HG02642 (cell line): ENCODE measurements around the gene TRAPPC3L.

ENCODE experiments used
- ATAC-seq: cut with Tn5 transposase; IDR thresholded peaks from one replicate; pipeline ENCODE4 v1.9.1; 2021; ENCODE audit warnings: mild to moderate bottlenecking; ENCODE audit not compliant: unreplicated experiment, poor library complexity

TRAPPC3L gene

DNA sequence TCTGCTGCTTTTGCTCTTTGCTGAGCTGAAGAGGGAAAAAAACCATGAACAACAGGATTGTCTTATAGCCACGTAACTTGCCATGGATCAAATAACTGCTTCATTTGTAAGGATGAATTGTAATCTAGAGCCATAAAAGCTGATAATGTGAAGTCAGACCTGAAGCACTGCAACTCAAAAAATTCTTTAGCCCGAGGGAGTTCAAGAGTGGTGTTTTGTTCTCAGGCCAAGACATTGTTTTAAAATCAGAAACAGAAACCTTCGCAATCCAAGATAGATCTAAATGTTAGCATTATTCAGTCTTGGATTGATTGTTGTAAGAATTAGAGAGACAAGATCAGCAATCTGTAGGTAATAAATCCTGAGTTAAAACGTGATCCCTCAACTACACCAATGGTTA lies at the start of gene TRAPPC3L:
TSS of gene TRAPPC3L (minus strand) at position 34 of the 400 bp plus-strand sequence. CDS start 170 bp downstream, outside the sequence.
- no peak for ATAC-seq

- no peak for ATAC-seq
Measured at GRCh38 chr6:116595247-116595646, 49.8 kb upstream of the TRAPPC3L start.

DNA sequence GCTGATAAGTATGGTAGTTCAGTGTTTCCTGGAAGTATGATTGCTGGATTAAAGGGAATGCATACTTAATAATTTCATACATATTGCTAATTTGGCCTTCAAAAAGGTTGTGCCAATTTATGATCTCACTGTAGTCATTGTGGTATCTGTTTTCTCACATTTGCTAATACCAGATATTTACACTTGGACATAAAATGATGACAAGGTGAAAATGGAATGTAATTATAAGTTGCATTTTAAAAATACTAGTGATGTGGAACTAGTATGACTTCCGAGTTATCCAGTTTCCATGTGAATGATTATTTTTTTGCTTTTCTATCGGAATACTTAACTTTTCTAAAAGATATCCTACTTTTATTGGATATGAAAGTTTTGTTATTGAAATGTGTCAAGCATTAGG lies 41.3 kb upstream of the TRAPPC3L start:
- ATAC-seq, result no peak

DNA sequence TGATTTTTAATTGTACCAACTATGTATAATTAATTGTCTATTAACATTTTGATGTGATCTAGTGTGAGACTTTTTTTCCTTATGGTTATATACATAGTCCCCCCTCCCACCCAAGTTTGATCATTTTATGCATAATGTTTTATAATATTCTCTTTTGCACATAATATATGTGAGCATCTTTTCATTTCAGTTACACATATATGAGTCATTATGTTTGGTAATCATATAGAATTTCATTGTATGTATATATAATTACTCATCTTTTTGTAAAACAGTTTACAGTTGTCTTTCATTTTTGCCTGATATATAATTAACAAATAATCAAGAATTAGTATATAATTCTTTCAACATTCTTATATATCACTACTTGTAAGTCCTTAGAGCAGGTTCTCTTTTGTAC lies 40.8 kb upstream of the TRAPPC3L start:
- ATAC-seq, result no peak

- no peak for ATAC-seq
Measured at GRCh38 chr6:116580198-116580597, 34.7 kb upstream of the TRAPPC3L start.

DNA sequence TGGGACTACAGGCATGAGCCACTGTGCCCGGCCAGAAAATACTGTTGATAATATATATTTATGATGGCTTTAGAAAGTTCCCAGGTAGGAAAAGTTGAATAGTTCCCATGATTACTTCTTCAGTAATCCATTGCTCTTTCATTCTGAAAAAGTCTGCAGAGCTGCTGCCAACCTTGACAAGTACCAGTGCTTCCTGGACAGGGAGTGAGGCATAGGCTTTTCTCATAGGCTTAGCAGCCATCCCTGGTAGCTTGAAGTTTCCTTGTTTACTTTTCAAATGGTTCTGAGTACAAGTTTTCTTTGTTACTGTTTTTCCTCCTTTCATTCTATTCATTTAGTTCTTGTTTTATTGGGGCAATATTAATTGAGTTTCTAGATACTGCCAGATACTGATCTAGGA lies 33.7 kb upstream of the TRAPPC3L start:
- no peak for ATAC-seq

- ATAC-seq, result no peak
Measured at GRCh38 chr6:116578335-116578734, 32.9 kb upstream of the TRAPPC3L start.

DNA sequence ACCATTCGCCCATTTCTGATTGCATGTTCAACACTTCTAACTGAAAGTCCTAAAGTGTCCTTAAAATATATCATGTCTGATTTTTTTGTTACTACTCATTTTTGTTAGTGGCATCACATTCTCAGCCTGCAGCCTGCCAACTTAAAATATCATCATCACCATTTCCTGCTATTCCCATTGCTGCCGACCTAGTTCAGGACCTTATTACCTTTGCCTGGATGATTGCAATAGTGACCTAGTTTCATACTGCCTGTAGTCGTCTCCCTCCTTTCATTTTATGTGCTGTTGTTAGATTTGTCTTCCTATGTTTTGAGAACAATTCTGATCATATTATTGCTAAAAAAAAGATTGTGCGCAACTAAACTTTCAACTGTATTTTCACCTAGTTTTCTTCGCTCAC lies 32.0 kb upstream of the TRAPPC3L start:
- no peak for ATAC-seq

DNA sequence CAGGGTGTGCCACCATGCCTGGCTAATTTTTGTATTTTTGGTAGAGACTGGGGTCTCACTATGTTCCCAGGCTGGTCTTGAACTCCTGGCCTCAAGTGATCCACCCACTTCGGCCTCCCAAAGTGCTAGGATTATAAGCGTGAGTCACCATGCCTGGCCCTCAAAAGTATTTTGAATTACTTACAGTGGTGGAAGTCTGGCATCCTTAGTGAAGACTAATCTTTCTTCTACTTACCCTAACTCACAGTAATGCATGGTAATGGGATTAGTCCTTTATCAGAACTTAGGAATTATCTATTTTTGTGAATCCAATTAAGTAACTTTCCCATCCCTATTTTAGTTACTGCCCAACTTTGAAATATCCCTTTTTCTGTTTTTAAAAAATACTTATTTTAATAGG lies 29.7 kb upstream of the TRAPPC3L start:
- ATAC-seq, result no peak

GRCh38 chr6:116572162-116572561 lies 26.7 kb upstream of the TRAPPC3L start:
- ATAC-seq, result no peak

DNA sequence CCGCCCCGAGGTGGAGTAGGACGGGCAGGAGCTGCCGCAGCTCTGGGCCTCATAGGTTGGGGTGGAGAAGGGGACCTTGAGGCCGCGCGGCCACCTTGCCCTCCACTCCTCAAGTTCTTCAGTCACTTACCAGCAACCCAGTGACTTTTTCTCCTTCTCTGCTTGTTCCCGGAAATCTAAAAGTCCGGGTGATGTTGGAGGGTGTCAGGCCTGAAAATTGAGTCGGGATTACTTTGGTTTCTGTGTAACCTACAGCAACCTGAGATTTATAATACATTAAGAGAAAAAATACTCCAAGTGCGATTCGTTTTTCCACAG lies 26.2 kb upstream of the TRAPPC3L start:
- no peak for ATAC-seq

DNA sequence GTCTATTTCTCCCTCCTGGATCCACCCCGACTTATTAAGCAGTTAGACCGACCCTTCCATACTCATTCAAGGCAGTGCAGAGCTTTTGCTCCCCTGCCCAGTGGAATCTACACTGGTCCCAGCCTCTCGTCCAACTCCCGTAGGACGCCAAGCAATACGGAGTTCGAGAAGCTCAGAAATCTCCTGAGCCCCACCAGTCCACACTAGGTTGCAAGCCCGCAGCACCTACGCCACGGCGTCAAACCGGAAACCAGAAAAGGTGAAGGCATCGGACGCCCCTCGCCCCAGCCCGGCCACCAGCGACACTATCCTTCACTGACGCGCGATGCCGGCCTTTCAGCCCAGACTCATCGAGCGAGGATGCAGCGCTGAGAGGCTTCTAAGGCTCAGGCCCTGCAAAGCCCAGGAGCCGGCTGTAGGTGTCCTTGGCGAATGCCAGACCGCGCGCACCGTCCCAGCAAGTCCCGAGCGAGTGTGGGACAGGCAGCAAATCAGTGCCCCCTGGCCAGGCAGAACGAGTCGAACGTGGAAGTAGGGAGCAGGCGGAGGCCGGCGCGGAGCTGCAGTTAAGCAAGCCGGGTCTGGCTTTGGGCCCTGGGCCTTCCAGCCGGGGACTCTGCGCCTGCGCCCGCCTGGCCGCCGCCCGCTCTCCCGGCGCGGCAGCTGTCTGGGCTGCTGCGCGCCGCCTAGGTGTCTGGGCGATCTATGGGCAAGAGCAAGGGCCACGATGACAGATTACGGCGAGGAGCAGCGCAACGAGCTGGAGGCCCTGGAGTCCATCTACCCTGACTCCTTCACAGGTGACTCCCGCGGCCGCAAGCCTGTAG lies 25.6 kb upstream of the TRAPPC3L start, which contains the start of gene RWDD1:
TSS of gene RWDD1 (plus strand) at position 649 of the 827 bp plus-strand sequence. CDS start at position 728, 79 bp downstream.
- ATAC-seq, result peak; percentile 97

GRCh38 chr6:116568821-116569755 lies 23.6 kb upstream of the TRAPPC3L start:
- ATAC-seq, result no peak

GRCh38 chr6:116568111-116568510 lies 22.6 kb upstream of the TRAPPC3L start:
- no peak for ATAC-seq

- no peak for ATAC-seq
Measured at GRCh38 chr6:116564921-116565872, 19.7 kb upstream of the TRAPPC3L start.

DNA sequence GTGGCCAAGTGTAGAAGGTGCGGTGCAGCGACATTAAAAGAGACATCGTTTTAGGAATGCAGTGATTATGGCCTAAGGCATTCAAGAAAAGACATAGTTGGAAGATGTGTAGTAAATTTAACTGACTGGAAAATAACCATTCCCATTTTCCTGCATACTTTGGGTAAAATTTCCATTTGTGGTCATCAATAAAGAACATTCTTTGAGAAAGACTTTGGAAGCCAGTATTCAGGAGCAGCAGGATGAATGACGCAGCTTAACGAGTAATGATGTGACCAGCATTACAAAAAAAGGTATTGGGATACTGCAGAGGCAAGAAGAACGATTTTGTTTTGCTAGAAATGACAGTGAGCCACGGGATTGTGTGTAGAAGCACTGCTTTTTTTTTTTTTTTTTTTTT lies 18.8 kb upstream of the TRAPPC3L start:
- ATAC-seq, result no peak

GRCh38 chr6:116563830-116564229 lies 18.3 kb upstream of the TRAPPC3L start:
- ATAC-seq, result no peak

GRCh38 chr6:116562614-116563013 lies 17.1 kb upstream of the TRAPPC3L start:
- no peak for ATAC-seq

DNA sequence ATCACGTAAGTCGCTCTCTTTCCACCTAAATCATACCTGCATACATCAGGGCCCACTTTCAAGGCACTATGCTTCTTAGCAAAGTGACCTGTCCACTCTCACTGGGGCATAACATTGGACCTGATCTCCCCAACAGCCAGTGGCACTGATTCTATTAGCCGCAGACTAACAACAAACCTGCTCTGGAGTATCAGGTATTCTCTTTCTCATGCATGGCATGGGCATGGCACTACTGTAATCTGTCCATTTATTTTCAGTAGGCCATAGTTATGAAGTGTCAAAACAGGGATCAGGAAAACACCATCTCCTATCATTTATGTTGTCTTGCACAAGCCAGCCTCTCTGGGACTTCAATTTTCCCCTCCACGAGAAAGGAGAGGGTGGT lies 16.5 kb upstream of the TRAPPC3L start:
- ATAC-seq, result no peak

GRCh38 chr6:116561377-116562018 lies 16.0 kb upstream of the TRAPPC3L start:
- peak; percentile 68 for ATAC-seq
